Loucy (cell line): ENCODE results near the gene LORICRIN.

Experiments
- EZH2phosphoT487 ChIP-seq: fragments of 200-600 bp; IDR thresholded peaks from 2 replicates; pipeline ENCODE4 v1.6.1; 2018; ENCODE audit warnings: antibody characterized with exemption, mild to moderate bottlenecking, moderate library complexity, borderline replicate concordance
- TF ChIP-seq, protein P1 (sequence below): fragments of 200-600 bp; sonication (generic); conservative IDR thresholded peaks from 2 replicates; pipeline ENCODE4 v1.5.1; 2014; ENCODE audit warnings: mild to moderate bottlenecking, antibody characterized with exemption, low read length

DNA sequence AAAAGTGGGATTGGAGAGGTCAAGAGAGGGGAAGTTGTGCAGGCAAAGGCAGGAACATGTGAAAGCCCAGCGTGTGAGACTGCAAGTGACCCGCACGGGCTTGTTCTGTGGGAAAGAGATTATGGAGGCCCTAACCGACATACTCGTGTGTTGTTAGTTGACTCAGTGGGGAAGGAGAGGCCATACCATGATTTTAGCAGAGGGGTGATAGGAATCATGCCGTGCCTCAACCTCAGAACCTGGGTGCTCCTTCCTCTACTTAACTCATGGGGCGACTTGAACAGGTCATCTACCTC lies 33.9 kb downstream of the LORICRIN start:
- TF ChIP-seq, protein P1, sequence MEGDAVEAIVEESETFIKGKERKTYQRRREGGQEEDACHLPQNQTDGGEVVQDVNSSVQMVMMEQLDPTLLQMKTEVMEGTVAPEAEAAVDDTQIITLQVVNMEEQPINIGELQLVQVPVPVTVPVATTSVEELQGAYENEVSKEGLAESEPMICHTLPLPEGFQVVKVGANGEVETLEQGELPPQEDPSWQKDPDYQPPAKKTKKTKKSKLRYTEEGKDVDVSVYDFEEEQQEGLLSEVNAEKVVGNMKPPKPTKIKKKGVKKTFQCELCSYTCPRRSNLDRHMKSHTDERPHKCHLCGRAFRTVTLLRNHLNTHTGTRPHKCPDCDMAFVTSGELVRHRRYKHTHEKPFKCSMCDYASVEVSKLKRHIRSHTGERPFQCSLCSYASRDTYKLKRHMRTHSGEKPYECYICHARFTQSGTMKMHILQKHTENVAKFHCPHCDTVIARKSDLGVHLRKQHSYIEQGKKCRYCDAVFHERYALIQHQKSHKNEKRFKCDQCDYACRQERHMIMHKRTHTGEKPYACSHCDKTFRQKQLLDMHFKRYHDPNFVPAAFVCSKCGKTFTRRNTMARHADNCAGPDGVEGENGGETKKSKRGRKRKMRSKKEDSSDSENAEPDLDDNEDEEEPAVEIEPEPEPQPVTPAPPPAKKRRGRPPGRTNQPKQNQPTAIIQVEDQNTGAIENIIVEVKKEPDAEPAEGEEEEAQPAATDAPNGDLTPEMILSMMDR = no peak
- no peak for TF ChIP-seq EZH2phosphoT487
